ENCODE measurements around the gene PARVG.

- no peak for TF ChIP-seq EZH2 (IDR thresholded peaks at IDR 0.05; ENCODE audit: low read length)
- TF ChIP-seq CTCF (optimal IDR thresholded peaks at IDR 0.05 in 1 of 3, IDR thresholded peaks at IDR 0.05 in 1 of 3, conservative IDR thresholded peaks at IDR 0.05 in 1 of 3; ENCODE audit: extremely low read depth in 1 of 3, insufficient read depth in 2 of 3, low read length in 3 of 3): no peak
Observed at GRCh38 chr22:44145544-44145943, 35.2 kb upstream of the PARVG start.

All from keratinocyte (primary cell).